Natural killer cell (primary cell): ENCODE data around the gene ITPR1. TPM values are rescaled to one million over a fixed set of nuclear protein-coding genes. Genes with fewer than 3 reads are reported as not detected.
A peak's percentile ranks its signal among the peaks of the same experiment; 100 is the strongest.

Source experiments
- ATAC-seq, 3 donors: fragments of 150-1000 bp in 2 of 3; fragments of 200-7000 bp in 1 of 3; cut with Tn5 transposase; 1 replicate in 1 of 3; 2 replicates in 2 of 3; pipeline ENCODE4 v1.10.0; 2021; ENCODE audit warnings: mild to moderate bottlenecking in 2 of 3, moderate library complexity in 2 of 3
- DNase-seq, 2 donors: peaks; one replicate each; pipeline versions ENCODE4 v3.0.0 to v3.0.0-alpha.2; 2013 to 2021; ENCODE audit warnings: mixed read lengths in 1 of 2
- H3K27ac ChIP-seq: one replicate; pipeline ENCODE4 v1.5.1; 2013; ENCODE audit warnings: mild to moderate bottlenecking, low read length
- H3K27me3 ChIP-seq: one replicate; pipeline ENCODE4 v1.6.1; 2013; ENCODE audit warnings: low read length; ENCODE audit not compliant: control insufficient read depth, insufficient read depth
- H3K36me3 ChIP-seq: one replicate; pipeline ENCODE4 v1.6.1; 2013; ENCODE audit warnings: low read length; ENCODE audit not compliant: control insufficient read depth, insufficient read depth
- H3K4me1 ChIP-seq: one replicate; pipeline ENCODE4 v1.6.1; 2013; ENCODE audit warnings: low read length; ENCODE audit not compliant: control insufficient read depth, insufficient read depth
- H3K4me3 ChIP-seq: one replicate; pipeline ENCODE4 v1.5.1; 2013; ENCODE audit warnings: low read length
- H3K9me3 ChIP-seq: one replicate; pipeline ENCODE4 v1.6.1; 2013; ENCODE audit warnings: low read length; ENCODE audit not compliant: control insufficient read depth, insufficient read depth
- H3K27ac Mint-ChIP-seq, 2 donors: one replicate each; pipeline ENCODE4 v1.8.0; 2022; ENCODE audit warnings: mild to moderate bottlenecking in 2 of 2, mixed read lengths in 2 of 2, moderate library complexity in 1 of 2
- H3K27me3 Mint-ChIP-seq, 2 donors: one replicate each; pipeline ENCODE4 v1.8.0; 2022; ENCODE audit warnings: low read depth in 2 of 2, mixed read lengths in 2 of 2
- H3K36me3 Mint-ChIP-seq: one replicate; pipeline ENCODE4 v1.8.0; 2022; ENCODE audit warnings: mixed read lengths
- H3K4me1 Mint-ChIP-seq, 2 donors: one replicate each; pipeline ENCODE4 v1.8.0; 2022; ENCODE audit warnings: mixed read lengths in 2 of 2
- H3K4me3 Mint-ChIP-seq: one replicate; pipeline ENCODE4 v1.8.0; 2022; ENCODE audit warnings: mild to moderate bottlenecking, moderate library complexity, mixed read lengths
- H3K9me3 Mint-ChIP-seq, 2 donors: one replicate each; pipeline ENCODE4 v1.8.0; 2022; ENCODE audit warnings: mixed read lengths in 2 of 2
- CTCF ChIP-seq: fragments of 200-600 bp; IDR thresholded peaks from one replicate; pipeline ENCODE4 v1.8.0; 2022; ENCODE audit warnings: antibody characterized with exemption
- WGBS: methylation state at CpG from one replicate; pipeline ENCODE4 v1.1.7; 2013; ENCODE audit warnings: missing lambda C conversion rate; ENCODE audit not compliant: insufficient coverage; 5-methylcytosine and 5-hydroxymethylcytosine counted together
- intact Hi-C: fragments of 100-400 bp; cut with micrococcal nuclease; formaldehyde crosslinking; loops from one replicate; pipeline ENCODE4 v1.14.2; 2022
- total RNA-seq, 4 donors: library from RNA; stranded (reverse); fragments of 120-200 nt in 1 of 4; gene quantifications; one replicate each; pipeline versions ENCODE4 v1.2.3 to v1.2.4, GENCODE V29; 2013 to 2022

ITPR1 gene
- total RNA-seq, 3 donors from 2014 or later (not counting 1 experiment from before 2014, with no cell fraction given) = 86.7 to 123 (median 94.8) TPM

GRCh38 chr3:4493941-4494894, 1.1 kb downstream of the ITPR1 start:
- Mint-ChIP-seq H3K4me3 (peak overlapping the region; percentile 99), H3K4me1 (peaks cover 41 to 54% of the 10 kb centered on the region in 2 donors), H3K9me3 (no peaks in the 10 kb centered on the region), H3K27ac (peak overlapping the region; percentile 85 to 92), H3K27me3 (no peaks in the 10 kb centered on the region), H3K36me3 (peaks cover 10% of the 10 kb centered on the region)
- TF ChIP-seq CTCF = no peak
- WGBS = under 1% methylated on average over 28 of the region's 28 CpGs
- ATAC-seq (no peak), DNase-seq (no peak)
- H3K4me3 ChIP-seq = peak overlapping the region; percentile 87
- intact Hi-C loops = loop anchor here (1.0 to 10.0 kb wide), 7 partner anchors 10 to 1319 kb away; partner anchors contain the start of genes CRBN, SETMAR and SUMF1
- H3K4me1 ChIP-seq = peaks cover 24% of the 10 kb centered on the region
- H3K27me3 ChIP-seq = no peaks in the 10 kb centered on the region
- no peaks in the 10 kb centered on the region for H3K9me3 ChIP-seq
- H3K27ac ChIP-seq = peak overlapping the region; percentile 34
- no peaks in the 10 kb centered on the region for H3K36me3 ChIP-seq

DNA sequence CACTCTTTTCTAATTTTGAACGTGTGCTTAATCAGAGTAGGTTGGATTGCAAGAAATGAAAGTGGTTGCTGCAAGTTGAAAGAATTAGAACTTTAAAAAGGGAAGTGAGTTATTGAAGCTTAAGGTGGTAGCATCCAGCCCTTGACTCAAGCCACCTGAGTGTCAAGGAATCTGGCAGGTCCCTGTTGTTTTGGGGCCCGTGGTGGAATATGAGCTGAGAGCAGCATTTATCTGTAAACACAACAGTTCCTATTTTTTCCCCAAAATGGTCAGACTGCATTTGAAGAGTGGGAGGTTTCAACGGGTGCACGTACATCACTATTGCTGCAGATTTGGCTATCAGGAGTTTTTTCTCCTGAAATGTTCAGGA, 1.7 kb downstream of the ITPR1 start:
- H3K27ac Mint-ChIP-seq = peak overlapping the region; percentile 85 to 92
- H3K4me3 Mint-ChIP-seq = peak overlapping the region; percentile 99
- no peaks in the 10 kb centered on the region for H3K9me3 Mint-ChIP-seq
- Histone ChIP-seq H3K27me3 (no peaks in the 10 kb centered on the region), H3K9me3 (no peaks in the 10 kb centered on the region), H3K36me3 (no peaks in the 10 kb centered on the region), H3K4me1 (peaks cover 24% of the 10 kb centered on the region), H3K27ac (peak overlapping the region; percentile 34), H3K4me3 (peak overlapping the region; percentile 87)
- intact Hi-C loops = loop anchor here (5.0 to 10.0 kb wide), 3 partner anchors 92 to 1320 kb away; partner anchors contain the start of genes CRBN and SETMAR
- TF ChIP-seq CTCF = no peak
- H3K36me3 Mint-ChIP-seq = peaks cover 10% of the 10 kb centered on the region
- no peaks in the 10 kb centered on the region for H3K27me3 Mint-ChIP-seq
- DNase-seq (peak in 1 of 2 donors; percentile 28), ATAC-seq (no peak)
- peaks cover 41 to 54% of the 10 kb centered on the region in 2 donors for H3K4me1 Mint-ChIP-seq
- WGBS = 19% methylated on average over 3 of the region's 4 CpGs

DNA sequence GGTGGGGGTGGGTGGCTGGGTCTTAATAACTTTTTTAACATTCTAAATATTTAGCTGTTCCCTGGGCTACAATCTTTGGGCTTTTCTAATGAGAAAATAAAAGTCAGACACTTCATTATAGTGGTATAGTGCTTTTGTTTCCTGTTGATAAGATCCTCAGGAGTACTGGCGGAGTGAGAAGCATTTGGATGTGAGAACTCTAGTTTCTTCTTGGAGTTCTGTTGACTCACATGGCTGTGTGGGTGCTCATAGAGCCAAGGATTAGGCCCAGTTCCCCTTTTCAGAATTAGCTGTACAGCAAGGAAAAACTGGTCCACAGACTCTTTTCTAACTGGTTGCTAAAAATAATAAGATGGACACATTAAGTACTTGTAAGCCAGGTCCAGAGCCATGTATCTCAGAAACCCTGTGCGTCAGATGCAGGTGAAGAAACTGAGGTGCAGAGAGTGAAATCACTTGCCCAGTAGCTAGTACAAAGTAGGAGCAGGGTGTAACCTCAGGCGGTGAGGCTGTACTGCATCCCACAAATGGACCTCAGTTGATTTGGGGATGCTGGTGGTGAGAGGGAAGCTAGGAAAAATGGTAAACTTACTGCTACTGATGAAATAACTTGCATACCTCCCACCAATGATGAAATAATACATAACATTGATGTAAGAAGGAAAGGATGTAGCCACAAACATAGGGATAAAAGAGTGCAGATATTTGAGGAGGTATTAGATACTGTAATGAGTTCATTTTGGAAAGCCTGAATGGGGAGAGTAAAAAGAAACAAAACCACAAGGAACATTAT, 2.3 kb downstream of the ITPR1 start:
- TF ChIP-seq CTCF = no peak
- H3K9me3 ChIP-seq = no peaks in the 10 kb centered on the region
- 56% methylated on average over 3 of the region's 3 CpGs for WGBS
- H3K4me1 ChIP-seq = peaks cover 24% of the 10 kb centered on the region
- H3K27me3 ChIP-seq = no peaks in the 10 kb centered on the region
- no peaks in the 10 kb centered on the region for H3K36me3 ChIP-seq
- H3K4me1 Mint-ChIP-seq = peaks cover 41 to 54% of the 10 kb centered on the region in 2 donors
- peaks cover 10% of the 10 kb centered on the region for H3K36me3 Mint-ChIP-seq
- H3K27me3 Mint-ChIP-seq = no peaks in the 10 kb centered on the region
- H3K4me3 Mint-ChIP-seq = peak overlapping the region; percentile 99
- no peak for DNase-seq
- intact Hi-C loops = loop anchor here (10.0 kb wide), 1 partner anchor 1321 kb away; the partner anchor contains the start of gene CRBN
- H3K4me3 ChIP-seq = peak overlapping the region; percentile 87
- peak overlapping the region; percentile 85 to 92 for H3K27ac Mint-ChIP-seq
- H3K27ac ChIP-seq = no peak overlapping the region
- ATAC-seq = no peak
- no peaks in the 10 kb centered on the region for H3K9me3 Mint-ChIP-seq
